GM21381 (cell line): ENCODE results near the gene GRAMD2B.
"Not testable (repeated sequence)": the region's sequence is repeated elsewhere in the genome, so short reads cannot be mapped to it uniquely, and the experiment has no call there.

Experiments used
- ATAC-seq: cut with Tn5 transposase; IDR thresholded peaks from one replicate; pipeline ENCODE4 v1.9.1; 2021; ENCODE audit warnings: mild to moderate bottlenecking, moderate library complexity; ENCODE audit not compliant: unreplicated experiment

The GRAMD2B gene

GRCh38 chr5:126448720-126449119 lies 25.5 kb downstream of the GRAMD2B start:
- ATAC-seq = no peak

- ATAC-seq = peak; percentile 83
Measured at GRCh38 chr5:126449751-126450271, 26.6 kb downstream of the GRAMD2B start.

GRCh38 chr5:126450346-126450745 lies 27.1 kb downstream of the GRAMD2B start:
- ATAC-seq = peak; percentile 62

- ATAC-seq = no peak
Measured at GRCh38 chr5:126450907-126451306, 27.7 kb downstream of the GRAMD2B start.

GRCh38 chr5:126452477-126452876 lies 29.3 kb downstream of the GRAMD2B start:
- no peak for ATAC-seq

GRCh38 chr5:126454081-126454480 lies 30.9 kb downstream of the GRAMD2B start:
- ATAC-seq = no peak

GRCh38 chr5:126454535-126454934 lies 31.3 kb downstream of the GRAMD2B start:
- no peak for ATAC-seq

GRCh38 chr5:126455264-126455663 lies 32.1 kb downstream of the GRAMD2B start:
- ATAC-seq = no peak

GRCh38 chr5:126455728-126456127 lies 32.5 kb downstream of the GRAMD2B start:
- ATAC-seq = no peak

- ATAC-seq = no peak
Measured at GRCh38 chr5:126456217-126456820, 33.1 kb downstream of the GRAMD2B start.

GRCh38 chr5:126460459-126460858 lies 37.2 kb downstream of the GRAMD2B start:
- no peak for ATAC-seq

- ATAC-seq = no peak
Measured at GRCh38 chr5:126460977-126461376, 37.8 kb downstream of the GRAMD2B start.

- no peak for ATAC-seq
Measured at GRCh38 chr5:126461838-126462237, 38.6 kb downstream of the GRAMD2B start.

- ATAC-seq = peak; percentile 71
Measured at GRCh38 chr5:126462239-126463014, 39.2 kb downstream of the GRAMD2B start.

- no peak for ATAC-seq
Measured at GRCh38 chr5:126464016-126464415, 40.8 kb downstream of the GRAMD2B start.

- ATAC-seq = no peak
Measured at GRCh38 chr5:126464959-126465358, 41.8 kb downstream of the GRAMD2B start.

GRCh38 chr5:126468091-126468490 lies 44.9 kb downstream of the GRAMD2B start:
- ATAC-seq = no peak

GRCh38 chr5:126469536-126470316 lies 46.5 kb downstream of the GRAMD2B start:
- no peak for ATAC-seq

GRCh38 chr5:126470529-126470928 lies 47.3 kb downstream of the GRAMD2B start:
- not testable (repeated sequence) for ATAC-seq

- ATAC-seq = no peak
Measured at GRCh38 chr5:126471247-126471646, 48.0 kb downstream of the GRAMD2B start.

GRCh38 chr5:126471875-126472537 lies 48.8 kb downstream of the GRAMD2B start:
- ATAC-seq = no peak
